Measurements from ENCODE around the gene AKR1C4. TPM values are rescaled to one million over a fixed set of nuclear protein-coding genes. Genes with fewer than 3 reads are reported as not detected.

The AKR1C4 gene
- total RNA-seq, result not detected in 2 replicates

DNA sequence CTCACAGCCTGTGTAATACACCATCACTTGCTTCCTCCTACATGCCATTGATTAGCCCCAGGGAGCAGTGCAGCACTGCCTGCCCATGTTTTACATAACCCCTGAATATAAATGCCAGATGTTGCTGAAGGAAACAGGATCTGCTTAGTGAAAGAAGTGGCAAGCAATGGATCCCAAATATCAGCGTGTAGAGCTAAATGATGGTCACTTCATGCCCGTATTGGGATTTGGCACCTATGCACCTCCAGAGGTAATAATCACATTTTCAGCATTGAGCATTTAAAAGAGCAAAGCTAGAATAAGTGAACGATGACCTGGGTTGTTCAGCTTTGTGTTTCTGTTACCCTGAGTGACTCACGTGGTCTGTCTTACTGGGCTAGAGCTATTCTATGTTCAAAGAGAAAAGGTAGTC is at the start of gene AKR1C4:
TSS of gene AKR1C4 (plus strand) at position 136 of the 412 bp plus-strand sequence. CDS start at position 167, 31 bp downstream.
- no peak within 1 kb of the TSS for H3K4me3 ChIP-seq (ENCODE audit: low read depth, low read length)
- TF ChIP-seq, protein P1, sequence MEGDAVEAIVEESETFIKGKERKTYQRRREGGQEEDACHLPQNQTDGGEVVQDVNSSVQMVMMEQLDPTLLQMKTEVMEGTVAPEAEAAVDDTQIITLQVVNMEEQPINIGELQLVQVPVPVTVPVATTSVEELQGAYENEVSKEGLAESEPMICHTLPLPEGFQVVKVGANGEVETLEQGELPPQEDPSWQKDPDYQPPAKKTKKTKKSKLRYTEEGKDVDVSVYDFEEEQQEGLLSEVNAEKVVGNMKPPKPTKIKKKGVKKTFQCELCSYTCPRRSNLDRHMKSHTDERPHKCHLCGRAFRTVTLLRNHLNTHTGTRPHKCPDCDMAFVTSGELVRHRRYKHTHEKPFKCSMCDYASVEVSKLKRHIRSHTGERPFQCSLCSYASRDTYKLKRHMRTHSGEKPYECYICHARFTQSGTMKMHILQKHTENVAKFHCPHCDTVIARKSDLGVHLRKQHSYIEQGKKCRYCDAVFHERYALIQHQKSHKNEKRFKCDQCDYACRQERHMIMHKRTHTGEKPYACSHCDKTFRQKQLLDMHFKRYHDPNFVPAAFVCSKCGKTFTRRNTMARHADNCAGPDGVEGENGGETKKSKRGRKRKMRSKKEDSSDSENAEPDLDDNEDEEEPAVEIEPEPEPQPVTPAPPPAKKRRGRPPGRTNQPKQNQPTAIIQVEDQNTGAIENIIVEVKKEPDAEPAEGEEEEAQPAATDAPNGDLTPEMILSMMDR (IDR thresholded peaks at IDR 0.05; ENCODE audit: insufficient read depth, low read length, poor library complexity, severe bottlenecking), result no peak
- no peaks in the 10 kb centered on the region for H3K27me3 ChIP-seq (ENCODE audit: control insufficient read depth, insufficient read depth, low read length)
- no peaks in the 10 kb centered on the region for H3K36me3 ChIP-seq (ENCODE audit: control insufficient read depth, insufficient read depth, low read length)
- no peak for DNase-seq (ENCODE audit: low read depth)

GRCh38 chr10:5146920-5147254 is 49.8 kb upstream of the AKR1C4 start:
- Histone ChIP-seq H3K4me3 (ENCODE audit: low read depth, low read length) (no peak overlapping the region), H3K36me3 (ENCODE audit: control insufficient read depth, insufficient read depth, low read length) (no peaks in the 10 kb centered on the region), H3K27me3 (ENCODE audit: control insufficient read depth, insufficient read depth, low read length) (no peaks in the 10 kb centered on the region)
- no peak for DNase-seq (ENCODE audit: low read depth)
- TF ChIP-seq, protein P1 (IDR thresholded peaks at IDR 0.05; ENCODE audit: insufficient read depth, low read length, poor library complexity, severe bottlenecking), result no peak

DNA sequence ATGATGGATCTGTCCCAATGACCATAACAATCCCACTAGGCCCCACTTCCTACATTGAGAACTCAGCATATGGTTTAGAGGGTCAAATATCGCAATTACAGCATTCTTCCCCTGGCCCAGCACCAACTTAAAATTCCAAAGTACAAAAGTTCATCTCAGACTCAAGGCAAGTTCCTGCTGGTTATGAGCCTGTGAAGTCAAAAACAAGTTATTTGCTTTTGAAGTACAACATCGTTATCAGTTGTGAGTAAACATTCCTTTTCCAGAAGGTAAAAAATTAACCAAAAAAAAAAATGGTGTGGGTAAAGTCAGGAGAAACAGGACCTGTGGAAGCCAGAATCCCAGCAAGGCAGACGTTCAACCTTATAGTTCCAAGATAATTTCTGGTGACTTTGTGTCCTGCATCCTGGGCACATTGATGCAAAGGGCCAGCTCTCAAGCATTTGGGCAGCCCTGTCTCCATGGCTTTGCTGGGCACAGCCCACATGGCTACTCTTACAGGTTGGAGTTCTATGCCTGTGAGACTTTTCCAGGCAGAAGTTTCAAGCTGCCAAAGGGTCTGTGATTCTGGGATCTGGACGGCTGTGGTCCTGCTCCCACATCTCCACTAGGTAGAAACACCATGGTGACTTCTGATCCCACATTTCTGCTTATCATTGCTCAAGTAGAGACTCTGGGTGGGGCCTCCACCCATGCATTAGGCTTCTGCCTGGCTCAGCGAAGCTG is 49.2 kb upstream of the AKR1C4 start:
- Histone ChIP-seq H3K27me3 (ENCODE audit: control insufficient read depth, insufficient read depth, low read length) (no peaks in the 10 kb centered on the region), H3K36me3 (ENCODE audit: control insufficient read depth, insufficient read depth, low read length) (no peaks in the 10 kb centered on the region), H3K4me3 (ENCODE audit: low read depth, low read length) (no peak overlapping the region)
- DNase-seq (ENCODE audit: low read depth), result no peak
- TF ChIP-seq, protein P1 (IDR thresholded peaks at IDR 0.05; ENCODE audit: insufficient read depth, low read length, poor library complexity, severe bottlenecking), result no peak

DNA sequence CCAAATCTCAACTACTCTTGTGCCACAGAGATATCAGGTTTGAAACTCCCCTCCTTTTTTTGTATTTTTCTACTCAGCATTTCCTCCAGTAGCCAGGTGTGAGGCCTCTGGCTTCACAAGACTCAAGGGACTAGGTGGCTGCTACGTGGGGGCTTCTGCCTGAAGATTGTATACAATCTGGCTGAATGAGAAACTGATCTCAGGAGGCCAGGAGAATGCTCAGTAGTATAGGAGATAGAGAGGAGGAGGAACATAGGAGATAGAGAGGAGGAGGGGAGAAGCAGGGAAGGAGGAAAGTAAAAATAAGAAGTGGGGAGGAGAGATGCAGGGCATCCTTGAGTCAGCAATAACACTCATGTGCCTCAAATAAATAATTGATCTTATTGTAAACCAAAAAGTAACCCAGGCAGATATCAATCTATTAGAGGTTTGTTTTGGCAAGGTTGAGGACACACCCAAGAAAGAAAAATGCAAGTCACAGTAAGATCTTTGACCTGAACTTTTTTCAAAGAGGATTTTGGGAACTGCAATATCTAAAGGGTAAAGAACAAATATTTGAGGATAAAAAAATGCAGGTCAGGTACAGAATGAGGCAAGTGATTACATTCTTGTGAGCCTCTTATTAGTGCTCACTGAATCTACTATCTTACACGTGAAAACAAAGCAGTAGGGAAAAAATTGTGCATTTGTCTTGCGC is 48.5 kb upstream of the AKR1C4 start:
- no peaks in the 10 kb centered on the region for H3K36me3 ChIP-seq (ENCODE audit: control insufficient read depth, insufficient read depth, low read length)
- no peak overlapping the region for H3K4me3 ChIP-seq (ENCODE audit: low read depth, low read length)
- H3K27me3 ChIP-seq (ENCODE audit: control insufficient read depth, insufficient read depth, low read length), result no peaks in the 10 kb centered on the region
- TF ChIP-seq, protein P1 (IDR thresholded peaks at IDR 0.05; ENCODE audit: insufficient read depth, low read length, poor library complexity, severe bottlenecking), result no peak
- DNase-seq (ENCODE audit: low read depth), result no peak

DNA sequence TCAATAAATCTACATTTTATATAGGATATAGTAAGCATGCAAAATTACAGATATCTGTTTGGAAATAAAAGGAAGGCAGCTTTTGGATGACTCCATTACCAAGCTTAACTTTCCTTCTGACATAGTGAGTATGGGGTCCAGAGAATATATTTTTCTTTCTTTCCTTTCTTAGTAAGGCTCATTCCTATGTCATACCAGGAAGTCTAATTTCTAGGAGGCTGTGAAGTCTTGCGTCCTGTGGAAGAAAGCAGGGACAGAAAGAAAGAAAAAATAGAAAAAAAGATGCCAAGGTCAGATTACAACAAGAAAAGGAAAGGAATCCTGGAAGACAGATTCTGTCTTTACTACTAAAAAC is 48.0 kb upstream of the AKR1C4 start:
- DNase-seq (ENCODE audit: low read depth), result no peak
- H3K27me3 ChIP-seq (ENCODE audit: control insufficient read depth, insufficient read depth, low read length), result no peaks in the 10 kb centered on the region
- TF ChIP-seq, protein P1 (IDR thresholded peaks at IDR 0.05; ENCODE audit: insufficient read depth, low read length, poor library complexity, severe bottlenecking), result no peak

More for the DNA sequence above, 48.0 kb upstream of the AKR1C4 start:
- no peak overlapping the region for H3K4me3 ChIP-seq (ENCODE audit: low read depth, low read length)
- H3K36me3 ChIP-seq (ENCODE audit: control insufficient read depth, insufficient read depth, low read length), result no peaks in the 10 kb centered on the region
